Fibroblast of lung (primary cell): Measurements from ENCODE around the gene GRAMD2B. TPM values are rescaled to one million over a fixed set of nuclear protein-coding genes. Genes with fewer than 3 reads are reported as not detected.
A peak's percentile ranks its signal among the peaks of the same experiment; 100 is the strongest.

Experiments
- DNase-seq, 2 donors: peaks; one replicate each; pipeline versions ENCODE4 v3.0.0 to v3.0.0-alpha.2; 2010; ENCODE audit warnings: low read depth in 2 of 2
- H2AFZ ChIP-seq: 2 replicates; pipeline ENCODE4 v1.5.1; 2012; ENCODE audit warnings: low read length, control low read depth, inconsistent platforms
- H3K27ac ChIP-seq: 2 replicates; pipeline ENCODE4 v1.5.1; 2011; ENCODE audit warnings: low read length, control low read depth; ENCODE audit not compliant: insufficient read depth
- H3K27me3 ChIP-seq: 2 replicates; pipeline ENCODE4 v1.5.1; 2011; ENCODE audit warnings: mild to moderate bottlenecking, low read length; ENCODE audit not compliant: control insufficient read depth, insufficient read depth
- H3K36me3 ChIP-seq: 2 replicates; pipeline ENCODE4 v1.5.1; 2011; ENCODE audit warnings: low read length; ENCODE audit not compliant: control insufficient read depth, insufficient read depth
- H3K4me1 ChIP-seq: 2 replicates; pipeline ENCODE4 v1.5.1; 2011; ENCODE audit warnings: low read length; ENCODE audit not compliant: control insufficient read depth, insufficient read depth; ENCODE audit errors: extremely low read depth
- H3K4me2 ChIP-seq: 2 replicates; pipeline ENCODE4 v1.5.1; 2011; ENCODE audit warnings: low read length, control low read depth; ENCODE audit not compliant: insufficient read depth; ENCODE audit errors: extremely low read depth
- H3K4me3 ChIP-seq, 4 experiments: fragments of 200-600 bp in 1 of 4; sonication (generic) in 1 of 4; replicated peaks in 1 of 4; 2 replicates each; pipeline ENCODE4 v1.5.1; 2011 to 2016; ENCODE audit warnings: low read length in 4 of 4, low read depth in 3 of 4, mild to moderate bottlenecking in 3 of 4, control low read depth in 2 of 4, inconsistent platforms in 1 of 4, mixed read lengths in 1 of 4; ENCODE audit not compliant: insufficient read depth in 1 of 4; ENCODE audit errors: control extremely low read depth in 1 of 4
- H3K79me2 ChIP-seq: 2 replicates; pipeline ENCODE4 v1.5.1; 2012; ENCODE audit warnings: mild to moderate bottlenecking, low read length, inconsistent platforms; ENCODE audit not compliant: control insufficient read depth, insufficient read depth
- H3K9ac ChIP-seq: 2 replicates; pipeline ENCODE4 v1.5.1; 2011; ENCODE audit warnings: mild to moderate bottlenecking, low read length, control low read depth; ENCODE audit not compliant: insufficient read depth
- H3K9me3 ChIP-seq: 2 replicates; pipeline ENCODE4 v1.5.1; 2012; ENCODE audit warnings: low read depth, low read length; ENCODE audit not compliant: control insufficient read depth, insufficient read depth
- H4K20me1 ChIP-seq: 2 replicates; pipeline ENCODE4 v1.5.1; 2011; ENCODE audit warnings: low read length; ENCODE audit not compliant: control insufficient read depth, insufficient read depth; ENCODE audit errors: extremely low read depth
- CTCF ChIP-seq, 2 donors: IDR thresholded peaks in 1 of 2; conservative IDR thresholded peaks in 1 of 2; 1 replicate in 1 of 2; 2 replicates in 1 of 2; pipeline ENCODE4 v1.5.1; 2011 to 2012; ENCODE audit warnings: low read length in 2 of 2, control low read depth in 1 of 2, inconsistent platforms in 1 of 2, low read depth in 1 of 2, mild to moderate bottlenecking in 1 of 2
- EZH2 ChIP-seq: IDR thresholded peaks from 2 replicates; pipeline ENCODE4 v1.5.1; 2012; ENCODE audit warnings: low read length, control low read depth, mild to moderate bottlenecking; ENCODE audit errors: missing control alignments
- polyA plus RNA-seq, 2 donors: library from polyadenylated mRNA; depleted of rRNA in 1 of 2; stranded (reverse) in 1 of 2; unstranded in 1 of 2; fragments of >200 nt; gene quantifications; 2 replicates each; pipeline ENCODE4 v1.2.1, GENCODE V29; 2011 to 2012; ENCODE audit warnings: missing spikeins in 1 of 2
- total RNA-seq: library from RNA; depleted of rRNA; stranded (reverse); fragments of >200 nt; gene quantifications from 2 replicates; pipeline ENCODE4 v1.2.1, GENCODE V29; 2014

Gene GRAMD2B
- total and polyA plus RNA-seq, 2 donors (not counting 1 experiment from before 2014, with no cell fraction given), result 21.3 to 37.6 TPM

GRCh38 chr5:126538579-126538978 lies 115.4 kb downstream of the GRAMD2B start:
- no peaks in the 10 kb centered on the region for H4K20me1 ChIP-seq
- H3K9ac ChIP-seq, result no peak overlapping the region
- no peak for DNase-seq
- no peaks in the 10 kb centered on the region for H3K9me3 ChIP-seq
- H3K4me2 ChIP-seq, result no peak overlapping the region
- no peaks in the 10 kb centered on the region for H3K79me2 ChIP-seq
- H3K27ac ChIP-seq, result peak overlapping the region; percentile 3
- H3K4me1 ChIP-seq, result peaks cover 2% of the 10 kb centered on the region
- H3K4me3 ChIP-seq, result no peak overlapping the region
- no peaks in the 10 kb centered on the region for H3K36me3 ChIP-seq
- H2AFZ ChIP-seq, result no peak overlapping the region
- TF ChIP-seq CTCF (conservative IDR thresholded peaks at IDR 0.05 in 1 of 2, IDR thresholded peaks at IDR 0.05 in 1 of 2; ENCODE audit: low read depth in 1 of 2, low read length in 2 of 2) (no peak), EZH2 (no peak)
- no peaks in the 10 kb centered on the region for H3K27me3 ChIP-seq

- H2AFZ ChIP-seq, result no peak overlapping the region
- H3K4me3 ChIP-seq, result no peak overlapping the region
- no peaks in the 10 kb centered on the region for H3K79me2 ChIP-seq
- no peaks in the 10 kb centered on the region for H3K9me3 ChIP-seq
- TF ChIP-seq EZH2 (no peak), CTCF (conservative IDR thresholded peaks at IDR 0.05 in 1 of 2, IDR thresholded peaks at IDR 0.05 in 1 of 2; ENCODE audit: low read depth in 1 of 2, low read length in 2 of 2) (no peak)
- H3K27me3 ChIP-seq, result no peaks in the 10 kb centered on the region
- no peak overlapping the region for H3K9ac ChIP-seq
- no peaks in the 10 kb centered on the region for H4K20me1 ChIP-seq
- no peak overlapping the region for H3K4me2 ChIP-seq
- no peaks in the 10 kb centered on the region for H3K36me3 ChIP-seq
- no peak overlapping the region for H3K27ac ChIP-seq
- DNase-seq, result no peak
- peaks cover 2% of the 10 kb centered on the region for H3K4me1 ChIP-seq
These were observed 117.4 kb downstream of the GRAMD2B start for GRCh38 chr5:126540631-126541030.

- Histone ChIP-seq H3K36me3 (no peaks in the 10 kb centered on the region), H3K79me2 (no peaks in the 10 kb centered on the region), H3K9ac (no peak overlapping the region), H4K20me1 (no peaks in the 10 kb centered on the region), H3K9me3 (no peaks in the 10 kb centered on the region), H3K27ac (no peak overlapping the region), H3K4me2 (no peak overlapping the region), H3K27me3 (no peaks in the 10 kb centered on the region), H3K4me3 (no peak overlapping the region), H3K4me1 (no peaks in the 10 kb centered on the region), H2AFZ (no peak overlapping the region)
- TF ChIP-seq EZH2 (no peak), CTCF (conservative IDR thresholded peaks at IDR 0.05 in 1 of 2, IDR thresholded peaks at IDR 0.05 in 1 of 2; ENCODE audit: low read depth in 1 of 2, low read length in 2 of 2) (no peak)
- no peak for DNase-seq
These were observed 119.2 kb downstream of the GRAMD2B start for GRCh38 chr5:126542441-126542840.
